GM12878 (cell line): ENCODE measurements around the gene SYNJ2. TPM values are rescaled to one million over a fixed set of nuclear protein-coding genes. Genes with fewer than 3 reads are reported as not detected.

ENCODE experiments used
- ATAC-seq: fragments of 200-7000 bp; cut with Tn5 transposase; 3 replicates; pipeline ENCODE4 v1.9.1; 2020; ENCODE audit warnings: mild to moderate bottlenecking, moderate library complexity
- BruUV-seq: library from RNA; stranded (reverse); fragments of 400-500 nt; replicated peaks from 2 replicates; lab custom pipeline; 2021; lab: Mats Ljungman, UMichigan
- CTCF ChIA-PET: fragments of 300-600 bp; sonication (Branson Sonifier 250); formaldehyde crosslinking; extraction: SDS; loops from one replicate; lab custom pipeline; 2021; ENCODE audit warnings: inconsistent platforms; lab: Yijun Ruan, JAX
- POLR2A ChIA-PET: fragments of 350-600 bp; formaldehyde crosslinking; extraction: SDS; loops from one replicate; lab custom pipeline; 2021; ENCODE audit warnings: inconsistent platforms; lab: Charles Lee
- RAD21 ChIA-PET: fragments of 300-600 bp; sonication (Branson Sonifier 250); formaldehyde crosslinking; loops from one replicate; lab custom pipeline; 2023; ENCODE audit warnings: antibody characterized with exemption; ENCODE audit not compliant: unreplicated experiment; lab: Charles Lee
- SMC1A ChIA-PET: fragments of 300-600 bp; sonication (Branson Sonifier 250); formaldehyde crosslinking; loops from one replicate; lab custom pipeline; 2023; ENCODE audit not compliant: unreplicated experiment, uncharacterized antibody; lab: Charles Lee
- DNase-seq: peaks from one replicate; pipeline ENCODE4 v3.0.0-alpha.2; 2011; ENCODE audit warnings: low read depth, low spot score
- FAIRE-seq: peaks from 3 replicates; lab custom pipeline; 2011; peaks lifted over from hg19 to GRCh38; lab: Jason Lieb, UNC
- H2AFZ ChIP-seq: 2 replicates; pipeline ENCODE4 v1.6.0; 2011; ENCODE audit warnings: low read depth, low read length, control low read depth; ENCODE audit not compliant: control insufficient read depth
- H3K27ac ChIP-seq: 2 replicates; pipeline ENCODE4 v1.5.1; 2011; ENCODE audit warnings: control low read depth; ENCODE audit not compliant: control insufficient read depth, insufficient read depth
- H3K27me3 ChIP-seq, 2 experiments: replicated peaks in 1 of 2; 2 replicates each; pipeline versions ENCODE4 v1.6.0 to v1.6.1; 2011; ENCODE audit warnings: low read length in 1 of 2; ENCODE audit not compliant: control insufficient read depth in 2 of 2, insufficient read depth in 2 of 2
- H3K36me3 ChIP-seq, 2 experiments: 2 replicates each; pipeline ENCODE4 v1.5.1; 2011; ENCODE audit warnings: low read length in 1 of 2; ENCODE audit not compliant: control insufficient read depth in 2 of 2, insufficient read depth in 2 of 2
- H3K4me1 ChIP-seq: 2 replicates; pipeline ENCODE4 v1.6.1; 2011; ENCODE audit warnings: mild to moderate bottlenecking, low read length, moderate library complexity, mixed read lengths; ENCODE audit not compliant: control insufficient read depth, insufficient read depth
- H3K4me2 ChIP-seq: 2 replicates; pipeline ENCODE4 v1.6.0; 2011; ENCODE audit warnings: control low read depth; ENCODE audit not compliant: control insufficient read depth, insufficient read depth
- H3K4me3 ChIP-seq: fragments of 200-600 bp; sonication (generic); 2 replicates; pipeline ENCODE4 v1.5.1; 2016
- H3K79me2 ChIP-seq: 2 replicates; pipeline ENCODE4 v1.6.0; 2011; ENCODE audit warnings: low read length; ENCODE audit not compliant: control insufficient read depth, insufficient read depth
- H3K9ac ChIP-seq: 2 replicates; pipeline ENCODE4 v1.8.0; 2011; ENCODE audit warnings: low read length, control low read depth, mixed read lengths; ENCODE audit not compliant: control insufficient read depth, insufficient read depth
- H3K9me3 ChIP-seq: replicated peaks from 3 replicates; pipeline ENCODE4 v1.5.1; 2011; ENCODE audit warnings: mild to moderate bottlenecking, low read length; ENCODE audit not compliant: control insufficient read depth, insufficient read depth
- H4K20me1 ChIP-seq: 2 replicates; pipeline ENCODE4 v1.6.0; 2011; ENCODE audit not compliant: control insufficient read depth, insufficient read depth
- EED ChIP-seq: sonication (generic); IDR thresholded peaks from 2 replicates; pipeline ENCODE4 v1.6.1; 2016; ENCODE audit warnings: antibody characterized with exemption, low read depth
- HDAC2 ChIP-seq: fragments of 200-600 bp; sonication (generic); IDR thresholded peaks from 2 replicates; pipeline ENCODE4 v1.6.1; 2017
- IRF3 ChIP-seq: fragments of 450-650 bp; IDR thresholded peaks from 2 replicates; pipeline ENCODE4 v1.6.1; 2014; ENCODE audit warnings: mild to moderate bottlenecking
- MXI1 ChIP-seq: fragments of 150-350 bp; IDR thresholded peaks from 2 replicates; pipeline ENCODE4 v1.6.1; 2011; ENCODE audit warnings: low read depth, mild to moderate bottlenecking, inconsistent platforms, low read length, improper control_type of control experiment
- MYB ChIP-seq: fragments of 150-350 bp; IDR thresholded peaks from 2 replicates; pipeline ENCODE4 v1.6.1; 2014; ENCODE audit warnings: mild to moderate bottlenecking, low read depth, low read length, borderline replicate concordance
- NBN ChIP-seq: fragments of 450-650 bp; IDR thresholded peaks from 2 replicates; pipeline ENCODE4 v1.6.1; 2016
- NFYA ChIP-seq: IDR thresholded peaks from 2 replicates; pipeline ENCODE4 v1.6.1; 2011; ENCODE audit warnings: low read depth, mild to moderate bottlenecking, low read length, improper control_type of control experiment, borderline replicate concordance
- PAX5 ChIP-seq: IDR thresholded peaks from 2 replicates; pipeline ENCODE4 v1.6.1; 2011; ENCODE audit warnings: low read depth, low read length, borderline replicate concordance
- PBX3 ChIP-seq: IDR thresholded peaks from 2 replicates; pipeline ENCODE4 v1.6.1; 2011; ENCODE audit warnings: mild to moderate bottlenecking, low read depth, low read length, moderate library complexity; ENCODE audit not compliant: insufficient replicate concordance
- PML ChIP-seq: IDR thresholded peaks from 2 replicates; pipeline ENCODE4 v1.6.1; 2012; ENCODE audit warnings: low read length, inconsistent platforms
- POLR2A ChIP-seq: IDR thresholded peaks from 2 replicates; pipeline ENCODE4 v1.6.1; 2011; ENCODE audit warnings: low read depth, mild to moderate bottlenecking, low read length
- RBBP5 ChIP-seq: fragments of 200-600 bp; sonication (generic); conservative IDR thresholded peaks from 2 replicates; pipeline ENCODE4 v1.6.1; 2016
- SKIL ChIP-seq: fragments of 450-650 bp; IDR thresholded peaks from 2 replicates; pipeline ENCODE4 v1.6.1; 2017; ENCODE audit warnings: mild to moderate bottlenecking, low read depth, inconsistent platforms; ENCODE audit not compliant: poor library complexity, severe bottlenecking
- SREBF2 ChIP-seq: IDR thresholded peaks from 2 replicates; pipeline ENCODE4 v1.6.1; 2012; ENCODE audit warnings: mild to moderate bottlenecking, low read length
- WRNIP1 ChIP-seq: IDR thresholded peaks from 2 replicates; pipeline ENCODE4 v1.6.1; 2011; ENCODE audit warnings: low read depth, low read length, improper control_type of control experiment, borderline replicate concordance
- ZBTB40 ChIP-seq: fragments of 450-650 bp; IDR thresholded peaks from 2 replicates; pipeline ENCODE4 v1.6.1; 2016; ENCODE audit warnings: mild to moderate bottlenecking, moderate library complexity, borderline replicate concordance
- WGBS: methylation state at CpG from one replicate; pipeline ENCODE4 v1.1.6; 2016; ENCODE audit warnings: low lambda C conversion rate; ENCODE audit not compliant: insufficient replicate concordance, insufficient coverage; ENCODE audit errors: missing lambda C conversion rate; 5-methylcytosine and 5-hydroxymethylcytosine counted together
- in situ Hi-C: fragments of 300-500 bp; cut with MboI; formaldehyde crosslinking; loops from 9 replicates; pipeline ENCODE4 v1.14.3; 2018; ENCODE audit warnings: mixed read lengths
- intact Hi-C: fragments of 100-400 bp; cut with micrococcal nuclease; formaldehyde crosslinking; loops from one replicate; pipeline ENCODE4 v1.14.2; 2022; ENCODE audit not compliant: unreplicated experiment
- polyA plus RNA-seq, 11 experiments: library from polyadenylated mRNA; depleted of rRNA in 4 of 11; unstranded in 6 of 11; stranded (reverse) in 5 of 11; fragments of >200 nt; fragmentation: Nextera tagmentation in 4 of 11; fragmentation: Illumina TruSeq in 1 of 11; extraction: Ambion mirVana in 4 of 11; extraction: Trizol in 1 of 11; gene quantifications; 1 replicate in 1 of 11; 2 replicates in 10 of 11; pipeline versions ENCODE4 v1.2.1 to v1.2.3, GENCODE V29; 2011 to 2016; ENCODE audit warnings: inconsistent platforms in 2 of 11, missing spikeins in 2 of 11, low read depth in 1 of 11
- total RNA-seq, 4 experiments: library from RNA; depleted of rRNA in 3 of 4; stranded (reverse); fragments of >200 nt in 3 of 4; fragmentation: Illumina TruSeq in 1 of 4; extraction: Trizol in 1 of 4; gene quantifications; 2 replicates each; pipeline versions ENCODE4 v1.2.1 to v1.2.3, GENCODE V29; 2013 to 2021

Gene SYNJ2
- total and polyA plus RNA-seq, 10 of the 15 experiments (the other 5 are each of a cell fraction or from before 2014, with no cell fraction given), result 0.11 to 1.8 (median 0.57) TPM

GRCh38 chr6:157956171-157956730, 25.4 kb upstream of the SYNJ2 start:
- POLR2A ChIA-PET, result no interaction called here

More at GRCh38 chr6:157956171-157956730, 25.4 kb upstream of the SYNJ2 start:
- no peak for ATAC-seq
- H3K4me3 ChIP-seq, result no peak overlapping the region
- no peaks in the 10 kb centered on the region for H4K20me1 ChIP-seq
- H3K27me3 ChIP-seq, result no peaks in the 10 kb centered on the region
- DNase-seq, result no peak
- H3K4me2 ChIP-seq, result no peak overlapping the region
- TF ChIP-seq PBX3, result no peak
- no peak for TF ChIP-seq HDAC2
- no peak for TF ChIP-seq NBN
- TF ChIP-seq PML, result no peak
- TF ChIP-seq POLR2A, result no peak
- TF ChIP-seq IRF3, result no peak
- TF ChIP-seq PAX5, result no peak
- TF ChIP-seq ZBTB40, result no peak
- TF ChIP-seq SKIL, result no peak
- TF ChIP-seq SREBF2, result no peak
- TF ChIP-seq MYB, result no peak
- no peak for TF ChIP-seq MXI1
- no peak for TF ChIP-seq WRNIP1
- TF ChIP-seq EED, result no peak
- TF ChIP-seq RBBP5, result no peak
- TF ChIP-seq NFYA, result no peak
- H3K36me3 ChIP-seq, result no peaks in the 10 kb centered on the region
- RAD21 ChIA-PET, result no interaction called here
- no peak overlapping the region for H3K9ac ChIP-seq
- H3K79me2 ChIP-seq, result no peaks in the 10 kb centered on the region
- SMC1A ChIA-PET, result interaction anchor here (1.3 kb wide), 1 partner anchor 9 kb away, joined by 5 read pairs; no protein-coding TSS in a partner anchor
- H3K4me1 ChIP-seq, result no peaks in the 10 kb centered on the region
- H3K27ac ChIP-seq, result no peak overlapping the region
- peaks cover 8% of the 10 kb centered on the region; the same call in 2 of the 3 replicates for H3K9me3 ChIP-seq
- no peak for FAIRE-seq
- no peak overlapping the region for H2AFZ ChIP-seq
- intact Hi-C loops (no loop called here), in situ Hi-C loops (no loop called here)
- no TSS peak for BruUV-seq
- CTCF ChIA-PET, result no interaction called here
- 75% methylated on average over 12 of the region's 12 CpGs for WGBS
